A673 (cell line): Measurements from ENCODE around the gene GCGR. TPM values are rescaled to one million over a fixed set of nuclear protein-coding genes. Genes with fewer than 3 reads are reported as not detected.
"Not testable (repeated sequence)": the region's sequence is repeated elsewhere in the genome, so short reads cannot be mapped to it uniquely, and the experiment has no call there.

Experiments
- BruUV-seq: library from RNA; stranded (reverse); fragments of 400-500 nt; replicated peaks from 2 replicates; lab custom pipeline; 2021; lab: Mats Ljungman, UMichigan
- CTCF ChIA-PET: fragments of 300-600 bp; sonication (Branson Sonifier 250); formaldehyde crosslinking; loops from one replicate; lab custom pipeline; 2022; ENCODE audit warnings: antibody characterized with exemption; lab: Charles Lee
- POLR2A ChIA-PET: fragments of 300-600 bp; sonication (Branson Sonifier 250); formaldehyde crosslinking; loops from one replicate; lab custom pipeline; 2022; ENCODE audit warnings: antibody characterized with exemption; ENCODE audit not compliant: low non-redundant PET; lab: Charles Lee
- DNase-seq: peaks from one replicate; pipeline ENCODE4 v3.0.0-alpha.2; 2015; ENCODE audit warnings: low spot score
- H3K27ac ChIP-seq: fragments of 200-600 bp; sonication (generic); 2 replicates; pipeline ENCODE4 v1.5.1; 2016; ENCODE audit warnings: mixed run types, low read depth, mild to moderate bottlenecking, mixed read lengths, antibody characterized with exemption, low read length; ENCODE audit not compliant: poor library complexity, severe bottlenecking
- H3K27me3 ChIP-seq: fragments of 200-600 bp; sonication (generic); replicated peaks from 2 replicates; pipeline ENCODE4 v1.6.1; 2017; ENCODE audit warnings: mixed run types, low read depth, mild to moderate bottlenecking, mixed read lengths, antibody characterized with exemption, low read length; ENCODE audit not compliant: insufficient read depth, poor library complexity
- H3K36me3 ChIP-seq: fragments of 200-600 bp; sonication (generic); 2 replicates; pipeline ENCODE4 v1.6.1; 2016; ENCODE audit warnings: mixed run types, mild to moderate bottlenecking, mixed read lengths, antibody characterized with exemption, low read length; ENCODE audit not compliant: insufficient read depth, poor library complexity, severe bottlenecking
- H3K4me1 ChIP-seq: fragments of 200-600 bp; sonication (generic); 2 replicates; pipeline ENCODE4 v1.6.1; 2017; ENCODE audit warnings: mixed run types, mild to moderate bottlenecking, mixed read lengths, antibody characterized with exemption, low read length; ENCODE audit not compliant: insufficient read depth, poor library complexity, severe bottlenecking
- H3K4me3 ChIP-seq: fragments of 200-600 bp; sonication (generic); 2 replicates; pipeline ENCODE4 v1.5.1; 2016; ENCODE audit warnings: low read depth, mixed run types, mild to moderate bottlenecking, mixed read lengths, low read length; ENCODE audit not compliant: poor library complexity, severe bottlenecking
- H3K9me3 ChIP-seq: fragments of 200-600 bp; sonication (generic); 2 replicates; pipeline ENCODE4 v1.6.1; 2016; ENCODE audit warnings: mixed run types, low read depth, mild to moderate bottlenecking, mixed read lengths, antibody characterized with exemption, low read length; ENCODE audit not compliant: poor library complexity, severe bottlenecking
- EZH2 ChIP-seq: fragments of 200-600 bp; sonication (generic); IDR thresholded peaks from 2 replicates; pipeline ENCODE4 v1.6.1; 2017; ENCODE audit warnings: borderline replicate concordance, low read depth, mild to moderate bottlenecking, mixed read lengths, antibody characterized with exemption, low read length; ENCODE audit not compliant: poor library complexity, severe bottlenecking
- intact Hi-C: fragments of 100-400 bp; cut with micrococcal nuclease; formaldehyde crosslinking; loops from one replicate; pipeline ENCODE4 v1.10.0; 2022; ENCODE audit not compliant: unreplicated experiment
- total RNA-seq: library from RNA; stranded (reverse); gene quantifications from 2 replicates; pipeline ENCODE4 v1.2.3, GENCODE V29; 2021
- TF ChIP-seq, protein P1 (sequence below): fragments of 300-800, 200-600 bp; sonication (generic); conservative IDR thresholded peaks from 2 replicates; pipeline ENCODE4 v1.5.1; 2017; ENCODE audit warnings: low read depth, mild to moderate bottlenecking, antibody characterized with exemption, low read length, moderate library complexity, mixed read lengths

The GCGR gene
- total RNA-seq, 1 experiment from 2014 or later = not detected

DNA sequence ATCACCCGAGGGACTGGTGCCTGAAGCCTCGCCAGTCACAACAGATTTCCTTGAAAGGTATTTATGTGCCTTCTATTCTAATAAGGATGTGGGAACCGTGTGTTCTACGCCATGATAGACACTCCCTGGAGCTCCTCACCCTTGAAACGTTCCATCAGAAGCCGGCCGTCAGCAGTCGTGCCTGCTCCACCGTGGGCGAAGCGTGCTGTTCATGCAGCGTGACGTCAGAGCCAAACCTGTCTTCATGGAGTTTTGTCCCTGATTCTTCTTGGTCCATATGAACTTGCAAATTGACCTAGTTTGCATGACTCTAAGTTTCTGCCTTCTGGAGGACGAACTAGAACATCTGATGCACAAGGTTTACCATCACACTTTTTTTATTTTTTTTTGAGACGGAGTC, 35.4 kb downstream of the GCGR start:
- Histone ChIP-seq H3K36me3 (peaks cover 16% of the 10 kb centered on the region), H3K4me3 (no peak overlapping the region), H3K9me3 (no peaks in the 10 kb centered on the region), H3K4me1 (no peaks in the 10 kb centered on the region), H3K27ac (no peak overlapping the region), H3K27me3 (no peaks in the 10 kb centered on the region)
- BruUV-seq = no TSS peak
- no peak for DNase-seq
- TF ChIP-seq, protein P1, sequence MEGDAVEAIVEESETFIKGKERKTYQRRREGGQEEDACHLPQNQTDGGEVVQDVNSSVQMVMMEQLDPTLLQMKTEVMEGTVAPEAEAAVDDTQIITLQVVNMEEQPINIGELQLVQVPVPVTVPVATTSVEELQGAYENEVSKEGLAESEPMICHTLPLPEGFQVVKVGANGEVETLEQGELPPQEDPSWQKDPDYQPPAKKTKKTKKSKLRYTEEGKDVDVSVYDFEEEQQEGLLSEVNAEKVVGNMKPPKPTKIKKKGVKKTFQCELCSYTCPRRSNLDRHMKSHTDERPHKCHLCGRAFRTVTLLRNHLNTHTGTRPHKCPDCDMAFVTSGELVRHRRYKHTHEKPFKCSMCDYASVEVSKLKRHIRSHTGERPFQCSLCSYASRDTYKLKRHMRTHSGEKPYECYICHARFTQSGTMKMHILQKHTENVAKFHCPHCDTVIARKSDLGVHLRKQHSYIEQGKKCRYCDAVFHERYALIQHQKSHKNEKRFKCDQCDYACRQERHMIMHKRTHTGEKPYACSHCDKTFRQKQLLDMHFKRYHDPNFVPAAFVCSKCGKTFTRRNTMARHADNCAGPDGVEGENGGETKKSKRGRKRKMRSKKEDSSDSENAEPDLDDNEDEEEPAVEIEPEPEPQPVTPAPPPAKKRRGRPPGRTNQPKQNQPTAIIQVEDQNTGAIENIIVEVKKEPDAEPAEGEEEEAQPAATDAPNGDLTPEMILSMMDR = no peak
- no peak for TF ChIP-seq EZH2
- intact Hi-C loops = no loop called here
- ChIA-PET CTCF (no interaction called here), POLR2A (no interaction called here)

DNA sequence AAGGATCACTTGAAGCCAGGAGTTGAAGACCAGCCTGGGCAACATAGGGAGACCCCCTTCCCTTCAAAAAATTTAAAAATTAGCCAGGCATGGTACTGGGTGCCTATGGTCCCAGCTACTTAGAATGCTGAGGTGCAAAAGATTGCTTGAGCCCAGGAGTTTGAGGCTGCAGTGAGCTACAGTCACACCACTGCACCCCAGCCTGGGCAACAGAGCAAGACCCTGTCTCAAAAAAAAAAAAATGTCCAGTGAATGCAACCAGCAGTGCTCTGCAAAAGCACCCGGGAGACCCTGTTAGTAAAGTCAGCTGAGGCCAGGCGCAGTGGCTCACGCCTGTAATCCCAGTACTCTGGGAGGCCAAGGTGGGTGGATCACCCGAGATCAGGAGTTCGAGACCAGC, 36.1 kb downstream of the GCGR start:
- H3K9me3 ChIP-seq, CTCF ChIA-PET, H3K27me3 ChIP-seq, H3K4me1 ChIP-seq, H3K27ac ChIP-seq, BruUV-seq, intact Hi-C loops, DNase-seq, H3K4me3 ChIP-seq: not testable (repeated sequence)
- H3K36me3 ChIP-seq = peaks cover 23% of the 10 kb centered on the region
- POLR2A ChIA-PET = interaction anchor here (0.7 kb wide), 2 partner anchors 11 to 183 kb away, joined by 3 to 5 read pairs; partner anchors contain the start of gene LRRC45

DNA sequence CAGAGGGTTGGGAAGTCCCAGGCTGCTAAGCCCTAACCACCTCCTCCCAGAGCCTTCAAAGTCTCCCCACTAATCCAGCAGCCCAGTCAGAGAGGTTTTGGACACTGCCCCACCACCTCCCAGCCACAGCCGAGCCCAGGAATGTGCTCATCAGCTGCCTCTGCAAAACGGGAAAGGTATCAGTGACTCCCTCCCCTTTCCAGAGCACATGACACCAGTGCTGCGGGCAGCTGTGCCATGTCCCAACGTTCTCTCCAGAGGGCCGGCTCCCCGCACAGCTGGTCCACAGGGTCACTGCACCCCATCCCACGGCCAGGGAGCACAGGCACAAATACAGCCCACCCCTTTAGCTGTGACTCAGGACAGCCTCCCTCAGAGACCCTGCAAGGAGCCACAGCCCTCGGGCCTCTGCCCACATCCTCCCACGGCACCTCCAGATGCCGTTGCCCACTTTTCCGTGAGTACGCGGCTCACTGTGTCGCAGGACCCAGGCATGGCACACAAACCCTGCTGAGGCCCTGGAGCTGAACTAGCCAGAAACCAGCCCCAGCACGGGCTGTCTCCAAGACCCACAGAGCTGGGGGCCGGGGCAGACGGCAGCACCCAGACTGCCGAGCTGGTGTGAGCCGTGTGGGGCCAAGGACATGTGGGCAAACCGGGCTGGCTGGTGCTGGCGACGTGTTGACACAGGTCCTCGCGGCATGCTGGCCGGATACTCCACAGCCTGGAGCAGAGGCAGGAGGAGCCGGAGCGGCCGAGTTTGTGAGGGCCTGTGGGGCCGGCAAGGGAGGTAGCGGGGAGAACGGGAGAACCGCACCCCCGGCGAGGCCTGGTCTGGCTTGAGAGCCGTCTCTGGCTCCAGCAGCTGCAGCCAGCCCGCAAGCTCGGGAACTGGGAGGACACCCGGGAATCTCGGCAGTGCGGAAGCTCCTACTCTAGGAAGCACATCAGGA, 37.2 kb downstream of the GCGR start:
- Histone ChIP-seq H3K9me3 (no peaks in the 10 kb centered on the region), H3K4me1 (no peaks in the 10 kb centered on the region), H3K27me3 (no peaks in the 10 kb centered on the region), H3K27ac (no peak overlapping the region), H3K36me3 (peaks cover 34% of the 10 kb centered on the region), H3K4me3 (no peak overlapping the region)
- TF ChIP-seq, protein P1 = no peak
- TF ChIP-seq EZH2 = no peak
- CTCF ChIA-PET = no interaction called here
- intact Hi-C loops = no loop called here
- POLR2A ChIA-PET = interaction anchor here (0.7 kb wide), 1 partner anchor 182 kb away, joined by 3 read pairs; the partner anchor contains the start of gene LRRC45
- BruUV-seq = no TSS peak
- DNase-seq = no peak
